Sigmoid colon (tissue), 7 donors: ENCODE measurements around the gene PCDHA7. TPM values are rescaled to one million over a fixed set of nuclear protein-coding genes. Genes with fewer than 3 reads are reported as not detected.
"Not testable (repeated sequence)": the region's sequence is repeated elsewhere in the genome, so short reads cannot be mapped to it uniquely, and the experiment has no call there.

Experiments used
- DNase-seq: peaks from one replicate; pipeline ENCODE4 v3.0.0-alpha.2; 2019
- H3K27ac ChIP-seq, 4 donors: fragments of 200-600 bp; sonication (generic); one replicate each; pipeline ENCODE4 v1.5.1; 2016 to 2019; ENCODE audit warnings: mild to moderate bottlenecking in 1 of 4
- H3K27me3 ChIP-seq, 3 donors: fragments of 200-600 bp; sonication (generic); one replicate each; pipeline ENCODE4 v1.5.1; 2019; ENCODE audit warnings: mild to moderate bottlenecking in 1 of 3
- H3K36me3 ChIP-seq, 4 donors: fragments of 200-600 bp; sonication (generic); one replicate each; pipeline ENCODE4 v1.5.1; 2016 to 2019
- H3K4me1 ChIP-seq, 4 donors: fragments of 200-600 bp; sonication (generic); one replicate each; pipeline ENCODE4 v1.5.1; 2017 to 2019
- H3K4me3 ChIP-seq, 4 donors: fragments of 200-600 bp; sonication (generic); one replicate each; pipeline ENCODE4 v1.5.1; 2017 to 2019; ENCODE audit warnings: mild to moderate bottlenecking in 2 of 4, moderate library complexity in 1 of 4
- H3K9me3 ChIP-seq, 4 donors: fragments of 200-600 bp in 3 of 4; sonication (generic) in 3 of 4; one replicate each; pipeline versions ENCODE4 v1.5.1 to v1.6.1; 2013 to 2019
- EP300 ChIP-seq, 4 donors: sonication (generic); formaldehyde crosslinking; IDR thresholded peaks; one replicate each; pipeline ENCODE4 v1.6.1; 2017; ENCODE audit warnings: antibody characterized with exemption in 4 of 4
- POLR2A ChIP-seq, 2 donors: fragments of 450-650 bp; IDR thresholded peaks; one replicate each; pipeline ENCODE4 v1.6.1; 2016; ENCODE audit warnings: antibody characterized with exemption in 2 of 2, mild to moderate bottlenecking in 2 of 2, moderate library complexity in 2 of 2
- POLR2AphosphoS5 ChIP-seq, 4 donors: sonication (generic); formaldehyde crosslinking; IDR thresholded peaks; one replicate each; pipeline ENCODE4 v1.6.1; 2017; ENCODE audit warnings: antibody characterized with exemption in 4 of 4
- WGBS, 2 donors: extraction: QIAGEN DNeasy Blood & Tissue Kit; methylation state at CpG; one replicate each; pipeline ENCODE4 v1.1.7; 2013; 5-methylcytosine and 5-hydroxymethylcytosine counted together
- intact Hi-C: fragments of 100-400 bp; cut with DNase I; formaldehyde crosslinking; loops from one replicate; pipeline ENCODE4 v1.15.1; 2023
- polyA plus RNA-seq, 3 donors: library from polyadenylated mRNA; stranded (reverse); fragments of 200-250 nt; gene quantifications; one replicate each; pipeline ENCODE4 v1.2.3, GENCODE V29; 2013
- total RNA-seq, 4 donors: library from RNA; depleted of rRNA; stranded (reverse); fragments of >200 nt; gene quantifications; one replicate each; pipeline ENCODE4 v1.1.0, GENCODE V29; 2016
- TF ChIP-seq, protein P1 (sequence below), 4 experiments: fragments of 450-650 bp in 3 of 4; fragments of 200-600 bp in 1 of 4; IDR thresholded peaks; one replicate each; pipeline ENCODE4 v1.5.1; 2016 to 2019; ENCODE audit warnings: antibody characterized with exemption in 4 of 4, mild to moderate bottlenecking in 3 of 4, moderate library complexity in 2 of 4
- donor health status: healthy with polysubstance abuse.
- donor health status: Bipolar disorder and iron deficiency.
- donor health status: healthy.

Gene PCDHA7
- total and polyA plus RNA-seq, 7 donors: 0.14 to 0.82 (median 0.36) TPM; not detected in 2

DNA sequence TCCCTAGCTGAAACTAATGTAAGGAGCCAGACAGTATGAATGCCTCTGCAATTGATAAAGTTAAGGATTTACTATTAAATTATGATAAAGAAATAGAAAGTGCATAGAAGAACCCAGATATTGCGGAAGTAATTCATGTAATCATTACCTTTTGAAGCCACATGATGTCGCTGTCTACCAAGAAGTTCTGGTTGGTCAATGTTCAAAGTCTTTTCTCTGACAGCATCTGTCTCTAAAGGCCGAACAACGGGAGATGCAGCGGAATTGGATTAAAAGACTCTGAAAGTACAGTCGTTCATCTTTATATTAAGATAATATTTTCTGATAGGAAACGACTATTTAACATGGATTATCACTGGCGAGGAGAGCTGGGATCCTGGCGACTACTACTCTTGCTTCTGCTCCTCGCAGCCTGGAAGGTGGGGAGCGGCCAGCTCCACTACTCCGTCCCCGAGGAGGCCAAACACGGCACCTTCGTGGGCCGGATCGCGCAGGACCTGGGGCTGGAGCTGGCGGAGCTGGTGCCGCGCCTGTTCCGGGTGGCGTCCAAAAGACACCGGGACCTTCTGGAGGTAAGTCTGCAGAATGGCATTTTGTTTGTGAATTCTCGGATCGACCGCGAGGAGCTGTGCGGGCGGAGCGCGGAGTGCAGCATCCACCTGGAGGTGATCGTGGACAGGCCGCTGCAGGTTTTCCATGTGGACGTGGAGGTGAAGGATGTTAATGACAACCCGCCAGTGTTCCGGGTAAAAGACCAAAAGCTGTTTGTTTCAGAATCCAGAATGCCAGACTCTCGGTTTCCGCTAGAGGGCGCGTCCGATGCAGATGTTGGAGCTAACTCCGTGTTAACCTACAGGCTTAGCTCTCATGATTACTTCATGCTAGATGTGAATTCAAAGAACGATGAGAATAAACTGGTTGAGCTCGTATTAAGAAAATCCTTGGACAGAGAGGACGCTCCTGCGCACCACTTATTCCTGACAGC lies 7.2 kb downstream of the PCDHA7 start, which contains the start of gene PCDHA8:
Gene PCDHA8 (plus strand): TSS at position 210 of the 985 bp plus-strand sequence. CDS start 135 bp downstream, at position 345.
- no peaks in the 10 kb centered on the region for H3K4me1 ChIP-seq
- H3K4me3 ChIP-seq: no peak within 1 kb of the TSS
- TF ChIP-seq POLR2A (IDR thresholded peaks at IDR 0.05): no peak
- TF ChIP-seq, protein P1, sequence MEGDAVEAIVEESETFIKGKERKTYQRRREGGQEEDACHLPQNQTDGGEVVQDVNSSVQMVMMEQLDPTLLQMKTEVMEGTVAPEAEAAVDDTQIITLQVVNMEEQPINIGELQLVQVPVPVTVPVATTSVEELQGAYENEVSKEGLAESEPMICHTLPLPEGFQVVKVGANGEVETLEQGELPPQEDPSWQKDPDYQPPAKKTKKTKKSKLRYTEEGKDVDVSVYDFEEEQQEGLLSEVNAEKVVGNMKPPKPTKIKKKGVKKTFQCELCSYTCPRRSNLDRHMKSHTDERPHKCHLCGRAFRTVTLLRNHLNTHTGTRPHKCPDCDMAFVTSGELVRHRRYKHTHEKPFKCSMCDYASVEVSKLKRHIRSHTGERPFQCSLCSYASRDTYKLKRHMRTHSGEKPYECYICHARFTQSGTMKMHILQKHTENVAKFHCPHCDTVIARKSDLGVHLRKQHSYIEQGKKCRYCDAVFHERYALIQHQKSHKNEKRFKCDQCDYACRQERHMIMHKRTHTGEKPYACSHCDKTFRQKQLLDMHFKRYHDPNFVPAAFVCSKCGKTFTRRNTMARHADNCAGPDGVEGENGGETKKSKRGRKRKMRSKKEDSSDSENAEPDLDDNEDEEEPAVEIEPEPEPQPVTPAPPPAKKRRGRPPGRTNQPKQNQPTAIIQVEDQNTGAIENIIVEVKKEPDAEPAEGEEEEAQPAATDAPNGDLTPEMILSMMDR (IDR thresholded peaks at IDR 0.05): no peak
- TF ChIP-seq POLR2AphosphoS5 (IDR thresholded peaks at IDR 0.05): no peak
- no peak for TF ChIP-seq EP300 (IDR thresholded peaks at IDR 0.05)
- DNase-seq: no peak
- H3K36me3 ChIP-seq: no peaks in the 10 kb centered on the region
- WGBS, 2 donors: 29 to 57% methylated on average over 47 of the region's 47 CpGs
- no peak within 1 kb of the TSS for H3K27ac ChIP-seq
- intact Hi-C loops: no loop called here
- peaks cover 0 to 59% (median 3%) of the 10 kb centered on the region in 3 donors for H3K27me3 ChIP-seq
- peaks cover 5 to 27% (median 12%) of the 10 kb centered on the region in 4 donors for H3K9me3 ChIP-seq

DNA sequence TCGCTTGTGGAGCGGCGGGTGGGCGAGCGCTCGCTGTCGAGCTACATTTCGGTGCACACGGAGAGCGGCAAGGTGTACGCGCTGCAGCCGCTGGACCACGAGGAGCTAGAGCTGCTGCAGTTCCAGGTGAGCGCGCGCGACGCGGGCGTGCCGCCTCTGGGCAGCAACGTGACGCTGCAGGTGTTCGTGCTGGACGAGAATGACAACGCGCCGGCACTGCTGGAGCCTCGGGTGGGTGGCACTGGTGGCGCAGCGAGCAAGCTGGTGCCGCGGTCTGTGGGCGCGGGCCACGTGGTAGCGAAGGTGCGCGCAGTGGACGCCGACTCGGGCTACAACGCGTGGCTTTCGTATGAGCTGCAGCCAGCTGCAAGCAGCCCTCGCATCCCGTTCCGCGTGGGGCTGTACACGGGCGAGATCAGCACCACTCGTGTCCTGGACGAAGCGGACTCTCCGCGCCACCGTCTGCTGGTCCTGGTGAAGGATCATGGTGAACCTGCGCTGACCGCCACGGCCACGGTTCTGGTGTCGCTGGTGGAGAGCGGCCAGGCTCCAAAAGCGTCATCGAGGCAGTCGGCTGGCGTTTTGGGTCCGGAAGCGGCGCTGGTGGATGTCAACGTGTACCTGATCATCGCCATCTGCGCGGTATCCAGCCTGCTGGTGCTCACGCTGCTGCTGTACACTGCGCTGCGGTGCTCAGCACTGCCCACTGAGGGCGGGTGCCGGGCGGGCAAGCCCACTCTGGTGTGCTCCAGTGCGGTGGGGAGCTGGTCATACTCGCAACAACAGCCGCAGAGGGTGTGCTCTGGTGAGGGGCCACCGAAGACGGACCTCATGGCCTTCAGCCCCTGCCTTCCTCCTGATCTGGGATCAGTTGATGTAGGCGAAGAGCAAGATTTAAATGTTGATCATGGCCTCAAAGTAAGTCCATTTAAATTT lies 9.0 kb downstream of the PCDHA7 start:
- Histone ChIP-seq H3K9me3 (peaks cover 5 to 23% (median 11%) of the 10 kb centered on the region in 4 donors), H3K27me3 (peaks cover 0 to 59% (median 2%) of the 10 kb centered on the region in 3 donors)
- TF ChIP-seq, protein P1 (IDR thresholded peaks at IDR 0.05): no peak
- TF ChIP-seq POLR2AphosphoS5 (IDR thresholded peaks at IDR 0.05) (no peak), POLR2A (IDR thresholded peaks at IDR 0.05) (no peak), EP300 (IDR thresholded peaks at IDR 0.05) (no peak)

DNA sequence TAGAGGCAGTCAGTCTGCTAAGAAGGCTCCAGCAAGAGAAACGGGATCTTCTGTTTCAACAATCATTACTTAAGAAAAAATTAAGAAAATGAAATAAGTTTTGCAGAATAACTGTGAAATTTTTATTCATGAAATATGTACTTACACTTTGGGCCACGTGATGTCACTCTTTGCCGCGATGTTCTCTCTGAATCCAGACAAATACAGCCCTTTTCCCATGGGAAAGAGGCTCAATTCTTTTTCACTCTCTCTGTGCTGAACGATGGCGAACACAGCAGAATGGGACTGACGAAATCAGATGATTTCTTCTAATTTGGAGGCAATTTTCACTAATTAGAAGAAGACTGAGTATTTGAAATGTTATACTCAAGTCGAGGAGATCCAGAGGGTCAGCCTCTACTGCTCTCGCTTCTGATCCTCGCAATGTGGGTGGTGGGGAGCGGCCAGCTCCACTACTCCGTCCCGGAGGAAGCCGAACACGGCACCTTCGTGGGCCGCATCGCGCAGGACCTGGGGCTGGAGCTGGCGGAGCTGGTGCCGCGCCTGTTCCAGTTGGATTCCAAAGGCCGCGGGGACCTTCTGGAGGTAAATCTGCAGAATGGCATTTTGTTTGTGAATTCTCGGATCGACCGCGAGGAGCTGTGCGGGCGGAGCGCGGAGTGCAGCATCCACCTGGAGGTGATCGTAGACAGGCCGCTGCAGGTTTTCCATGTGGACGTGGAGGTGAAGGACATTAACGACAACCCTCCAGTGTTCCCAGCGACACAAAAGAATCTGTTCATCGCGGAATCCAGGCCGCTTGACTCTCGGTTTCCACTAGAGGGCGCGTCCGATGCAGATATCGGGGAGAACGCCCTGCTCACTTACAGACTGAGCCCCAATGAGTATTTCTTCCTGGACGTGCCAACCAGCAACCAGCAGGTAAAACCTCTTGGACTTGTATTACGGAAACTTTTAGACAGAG lies 14.4 kb downstream of the PCDHA7 start, which contains the start of gene PCDHA9:
Gene PCDHA9 (plus strand): TSS at position 244 of the 964 bp plus-strand sequence. CDS start 114 bp downstream, at position 358.
- DNase-seq, H3K36me3 ChIP-seq, H3K27ac ChIP-seq, H3K4me1 ChIP-seq, intact Hi-C loops: not testable (repeated sequence)
- Histone ChIP-seq H3K9me3 (peaks cover 0 to 18% (median 8%) of the 10 kb centered on the region in 4 donors), H3K4me3 (peak within 1 kb of the TSS in 1 of 4 donors; percentile 8), H3K27me3 (peaks cover 0 to 65% (median 7%) of the 10 kb centered on the region in 3 donors)
- WGBS, 2 donors: 28 to 54% methylated on average over 46 of the region's 48 CpGs

More for the DNA sequence above, 9.0 kb downstream of the PCDHA7 start:
- 58 to 79% methylated on average over 87 of the region's 87 CpGs for WGBS, 2 donors
- intact Hi-C loops: no loop called here
- DNase-seq: no peak
- no peaks in the 10 kb centered on the region for H3K4me1 ChIP-seq
- no peak overlapping the region for H3K4me3 ChIP-seq
- no peak overlapping the region for H3K27ac ChIP-seq
- H3K36me3 ChIP-seq: no peaks in the 10 kb centered on the region

DNA sequence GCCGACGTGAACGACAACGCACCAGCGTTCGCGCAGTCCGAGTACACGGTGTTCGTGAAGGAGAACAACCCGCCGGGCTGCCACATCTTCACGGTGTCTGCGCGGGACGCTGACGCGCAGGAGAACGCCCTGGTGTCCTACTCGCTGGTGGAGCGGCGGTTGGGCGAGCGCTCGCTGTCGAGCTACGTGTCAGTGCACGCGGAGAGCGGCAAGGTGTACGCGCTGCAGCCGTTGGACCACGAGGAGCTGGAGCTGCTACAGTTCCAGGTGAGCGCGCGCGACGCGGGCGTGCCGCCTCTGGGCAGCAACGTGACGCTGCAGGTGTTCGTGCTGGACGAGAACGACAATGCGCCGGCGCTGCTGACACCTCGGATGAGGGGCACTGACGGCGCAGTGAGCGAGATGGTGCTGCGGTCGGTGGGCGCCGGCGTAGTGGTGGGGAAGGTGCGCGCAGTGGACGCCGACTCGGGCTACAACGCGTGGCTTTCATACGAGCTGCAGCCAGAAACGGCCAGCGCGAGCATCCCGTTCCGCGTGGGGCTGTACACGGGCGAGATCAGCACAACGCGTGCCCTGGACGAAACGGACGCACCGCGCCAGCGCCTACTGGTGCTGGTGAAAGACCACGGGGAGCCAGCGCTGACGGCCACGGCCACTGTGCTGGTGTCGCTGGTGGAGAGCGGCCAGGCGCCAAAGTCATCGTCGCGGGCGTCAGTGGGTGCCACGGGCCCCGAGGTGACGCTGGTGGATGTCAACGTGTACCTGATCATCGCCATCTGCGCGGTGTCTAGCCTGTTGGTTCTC lies 16.0 kb downstream of the PCDHA7 start:
- Histone ChIP-seq H3K27me3 (peaks cover 0 to 70% (median 7%) of the 10 kb centered on the region in 3 donors), H3K9me3 (peaks cover 0 to 19% (median 8%) of the 10 kb centered on the region in 4 donors)
- H3K4me3 ChIP-seq, H3K4me1 ChIP-seq, intact Hi-C loops, H3K27ac ChIP-seq, H3K36me3 ChIP-seq, DNase-seq: not testable (repeated sequence)
- 58 to 80% methylated on average over 101 of the region's 101 CpGs for WGBS, 2 donors
